Stimulated activated CD8-positive, alpha-beta memory T cell treated with anti-CD3 and anti-CD28 coated beads, Interleukin-12 subunit alpha, Interleukin-12 subunit beta, amount 100 ng/mL, for 24 hours (primary cell): ENCODE results near the gene DNAH11.
"Not testable (repeated sequence)": the region's sequence is repeated elsewhere in the genome, so short reads cannot be mapped to it uniquely, and the experiment has no call there.

Experiments
- DNase-seq: peaks from one replicate; pipeline ENCODE4 v3.0.0-alpha.2; 2020; ENCODE audit errors: extremely low read depth

The DNAH11 gene

DNA sequence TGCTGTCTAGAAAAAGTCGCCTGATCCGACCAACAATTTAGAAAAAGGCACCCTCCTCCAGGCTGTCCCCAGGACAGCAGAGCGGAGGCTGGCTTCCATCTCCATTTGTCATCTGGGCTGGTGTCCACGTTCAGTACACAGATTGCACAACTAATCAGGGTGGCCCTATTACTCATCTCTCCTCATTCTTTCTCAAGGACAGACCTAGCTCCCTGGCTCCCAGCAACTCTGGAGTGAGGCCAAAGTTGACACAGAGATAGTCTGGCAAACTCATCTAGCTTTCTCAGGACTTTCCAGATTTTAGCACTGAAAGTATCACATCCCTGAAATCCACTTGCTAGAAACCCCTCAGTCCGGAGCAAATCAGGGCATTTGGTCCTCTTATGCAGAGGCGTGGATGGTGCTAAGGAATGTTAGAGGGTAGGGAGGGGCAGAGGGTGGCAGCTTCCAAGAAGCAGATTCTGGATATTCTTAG, 75.1 kb downstream of the DNAH11 start:
- no peak for DNase-seq

GRCh38 chr7:21618706-21619105, 75.9 kb downstream of the DNAH11 start:
- DNase-seq = no peak

DNA sequence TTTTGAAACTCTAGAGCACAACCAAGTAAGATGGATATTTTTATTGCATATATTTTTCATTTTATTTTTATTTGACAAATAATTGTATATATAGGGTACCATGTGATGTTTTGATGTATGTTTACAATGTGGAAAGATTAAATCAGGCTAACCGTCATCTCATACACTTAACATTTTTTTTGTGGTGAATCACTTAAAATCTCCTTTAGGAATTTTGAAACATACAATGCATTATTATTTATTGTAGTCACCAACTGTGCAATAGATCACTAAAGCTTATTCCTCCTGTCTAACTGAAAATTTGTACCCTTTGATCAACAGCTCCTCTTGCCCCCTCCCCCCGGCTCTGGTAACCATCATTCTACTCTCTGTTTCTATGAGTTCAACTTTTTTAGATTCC, 77.2 kb downstream of the DNAH11 start:
- no peak for DNase-seq

GRCh38 chr7:21624320-21624719, 81.5 kb downstream of the DNAH11 start:
- DNase-seq = no peak

- no peak for DNase-seq
These were observed 93.9 kb downstream of the DNAH11 start for GRCh38 chr7:21636694-21637093.

- no peak for DNase-seq
These were observed 96.5 kb downstream of the DNAH11 start for GRCh38 chr7:21639206-21639868.

- no peak for DNase-seq
These were observed 97.3 kb downstream of the DNAH11 start for GRCh38 chr7:21640105-21640504.

DNA sequence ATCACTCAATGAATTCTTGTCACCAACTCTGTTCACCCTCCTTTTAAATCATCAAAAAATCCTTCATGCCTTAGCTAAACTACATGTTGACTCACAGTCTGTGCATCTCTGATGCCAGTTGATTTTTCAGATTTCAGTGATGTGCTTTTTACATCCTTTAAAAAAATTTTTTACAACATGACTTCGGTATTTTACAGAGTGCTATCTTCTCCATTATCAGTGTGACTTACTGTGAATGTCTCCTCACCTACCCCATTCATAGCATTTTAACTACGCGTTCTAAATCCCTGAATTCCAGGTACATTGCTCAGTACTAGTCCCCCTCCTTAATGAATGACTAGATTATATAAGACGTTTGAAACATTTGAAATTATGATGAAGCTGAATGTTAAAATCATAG, 98.7 kb downstream of the DNAH11 start:
- DNase-seq = no peak

- no peak for DNase-seq
These were observed 99.6 kb downstream of the DNAH11 start for GRCh38 chr7:21642422-21642821.

GRCh38 chr7:21651697-21652096, 108.9 kb downstream of the DNAH11 start:
- DNase-seq = no peak

DNA sequence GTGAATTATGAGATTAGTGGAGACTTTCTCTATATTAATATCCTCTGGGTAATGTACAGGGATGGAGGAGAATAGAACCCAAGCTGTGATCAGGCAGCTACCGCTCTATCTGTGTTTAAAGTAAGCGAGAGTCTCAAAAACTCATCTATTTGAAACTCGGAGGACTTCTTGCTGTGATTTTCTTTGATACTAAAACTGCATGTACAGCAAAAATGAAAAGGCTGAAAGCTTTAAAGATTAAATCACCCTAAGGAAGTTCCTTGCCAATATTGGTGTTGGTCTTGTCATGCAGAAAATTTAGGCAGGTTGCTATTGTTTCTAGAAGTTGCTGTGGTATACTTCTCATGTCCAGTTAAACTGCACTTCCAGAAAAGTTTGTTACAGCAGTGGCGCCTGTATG, 110.8 kb downstream of the DNAH11 start:
- no peak for DNase-seq

DNA sequence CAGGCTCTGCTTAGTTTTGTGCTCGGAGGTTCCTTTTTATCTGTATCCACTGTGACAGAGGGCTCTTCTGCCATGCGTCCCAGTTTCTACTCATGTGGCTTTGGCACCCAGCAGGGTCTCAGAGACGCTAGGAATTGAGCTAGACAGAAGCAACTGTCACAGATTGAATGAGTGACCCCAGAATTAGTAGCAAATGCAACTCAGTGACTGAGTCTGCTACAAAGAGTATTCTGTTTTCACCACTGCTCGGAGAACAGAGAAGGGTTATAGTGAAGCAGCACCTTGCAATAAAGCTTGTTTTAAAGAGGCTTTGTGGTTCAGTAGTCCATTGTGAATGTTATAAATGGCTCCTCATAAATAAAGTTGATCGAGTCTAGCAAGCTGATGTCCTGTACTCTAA, 113.2 kb downstream of the DNAH11 start:
- no peak for DNase-seq

DNA sequence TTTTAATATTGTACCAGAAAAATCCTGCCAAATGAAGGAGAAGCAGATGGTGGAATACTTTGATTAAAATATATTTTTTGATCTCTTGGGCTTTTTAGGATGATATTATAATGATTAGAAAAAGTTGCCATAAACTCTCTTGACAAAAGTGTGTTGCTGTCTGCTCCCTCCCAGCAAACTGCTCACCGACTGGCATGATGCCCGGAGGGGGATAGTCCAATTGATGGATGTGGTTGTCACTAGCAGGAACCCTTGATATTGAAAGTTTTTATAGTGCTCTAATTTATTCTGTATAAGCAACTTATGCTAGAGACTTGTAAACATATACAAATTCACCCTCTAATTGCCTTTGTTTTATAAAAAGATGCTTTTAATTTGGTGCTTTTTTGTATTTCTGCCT, 114.0 kb downstream of the DNAH11 start:
- DNase-seq = no peak

DNA sequence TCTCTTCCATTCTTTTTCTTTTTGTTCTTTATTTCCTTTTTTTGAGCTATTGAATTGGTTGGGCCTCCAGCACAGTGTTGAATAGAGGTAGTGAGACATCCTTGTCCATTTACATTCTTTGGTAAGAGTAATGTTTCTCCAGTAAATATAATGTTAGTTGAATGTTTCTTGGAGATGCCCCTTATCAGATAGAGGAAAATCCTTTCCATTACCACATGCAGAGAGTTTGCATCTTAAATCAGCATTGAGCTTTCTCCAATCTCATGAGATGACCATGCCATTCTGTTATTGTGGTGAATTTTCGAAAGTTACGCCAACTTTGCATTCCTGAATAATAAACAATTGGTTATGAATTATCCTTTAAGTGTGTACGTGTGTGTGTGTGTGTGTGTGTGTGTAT, 127.7 kb downstream of the DNAH11 start:
- DNase-seq = no peak

DNA sequence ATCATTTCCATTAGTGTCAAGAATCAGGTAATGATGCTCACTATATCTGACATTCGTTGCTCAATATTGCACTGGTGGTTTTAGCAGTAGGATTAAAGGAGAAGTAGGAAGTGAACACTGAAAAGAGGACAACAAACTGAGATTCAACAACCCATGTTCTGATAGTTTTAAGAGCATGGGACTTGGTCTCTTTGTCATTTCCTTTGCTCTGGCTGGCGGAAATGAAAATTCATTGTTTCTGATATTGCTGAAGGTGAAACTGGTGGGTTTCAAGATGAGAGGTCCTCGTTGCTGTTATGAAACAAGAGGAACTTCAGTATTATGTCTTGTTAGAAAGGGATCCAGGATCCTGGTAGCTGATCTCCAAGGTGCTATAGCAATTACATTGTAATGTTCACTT, 129.0 kb downstream of the DNAH11 start:
- DNase-seq = no peak

GRCh38 chr7:21675255-21675654, 132.4 kb downstream of the DNAH11 start:
- no peak for DNase-seq

DNA sequence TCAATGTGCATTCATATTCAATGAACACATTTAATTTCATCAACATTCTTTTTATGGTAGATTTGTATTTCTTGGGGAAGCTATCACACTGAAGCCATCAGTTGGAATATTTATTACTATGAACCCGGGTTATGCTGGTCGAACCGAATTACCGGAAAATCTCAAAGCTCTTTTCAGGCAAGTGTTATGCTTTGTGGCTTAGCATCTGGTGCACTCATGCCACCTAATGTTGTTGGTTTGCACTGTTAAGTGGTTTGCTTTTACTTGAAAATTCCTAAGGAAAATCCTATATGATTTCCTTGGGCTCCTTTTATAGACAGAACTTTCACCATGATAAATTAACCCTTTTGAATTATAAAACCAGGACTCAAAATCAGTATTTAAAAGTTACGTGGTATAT, 147.9 kb downstream of the DNAH11 start:
- no peak for DNase-seq

GRCh38 chr7:21691146-21691545, 148.3 kb downstream of the DNAH11 start:
- DNase-seq = not testable (repeated sequence)

- not testable (repeated sequence) for DNase-seq
These were observed 157.7 kb downstream of the DNAH11 start for GRCh38 chr7:21700587-21700986.

- DNase-seq = no peak
These were observed 159.5 kb downstream of the DNAH11 start for GRCh38 chr7:21702303-21702702.

GRCh38 chr7:21704359-21704758, 161.5 kb downstream of the DNAH11 start:
- DNase-seq = no peak

- no peak for DNase-seq
These were observed 163.3 kb downstream of the DNAH11 start for GRCh38 chr7:21706131-21706530.

DNA sequence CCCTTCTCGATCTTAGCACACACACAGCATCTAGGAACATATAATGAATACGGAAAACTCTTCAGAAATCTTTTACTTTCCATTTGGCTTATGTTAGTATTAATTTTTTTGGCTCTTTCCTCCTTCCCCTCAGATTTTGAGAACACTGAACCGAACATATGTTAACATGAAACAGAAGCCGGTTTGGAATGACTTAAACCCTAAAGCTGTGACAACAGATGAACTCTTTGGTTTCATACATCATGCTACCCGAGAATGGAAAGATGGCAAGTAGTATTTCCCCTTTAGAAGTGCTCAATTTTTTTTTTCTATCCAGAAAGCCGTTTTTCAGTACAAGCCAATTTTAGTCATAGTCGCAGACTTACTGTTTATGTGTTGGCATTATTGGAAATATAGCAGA, 164.7 kb downstream of the DNAH11 start:
- no peak for DNase-seq

DNA sequence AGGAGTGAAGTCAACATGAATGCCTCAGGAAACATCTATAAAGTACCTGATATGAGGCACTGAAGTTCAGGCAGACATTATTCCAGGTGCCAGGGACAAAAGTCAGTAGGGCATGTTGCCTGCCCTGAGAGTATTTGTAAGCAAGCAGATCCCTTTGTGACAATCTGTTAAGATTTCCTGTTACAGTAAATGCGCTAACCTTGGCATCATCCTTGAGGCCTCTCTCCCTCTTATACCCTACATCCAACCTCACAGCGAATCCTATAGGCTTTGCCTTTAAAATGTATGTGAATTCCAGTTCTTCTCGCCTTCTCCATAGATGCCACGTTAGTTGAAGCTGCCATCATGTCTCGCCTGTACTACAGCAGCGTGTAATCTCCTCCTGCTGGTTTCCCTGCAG, 165.3 kb downstream of the DNAH11 start:
- DNase-seq = no peak
